Brain microvascular endothelial cell (primary cell): ENCODE data around the gene CNBD2.

Experiments
- DNase-seq: peaks from one replicate; pipeline ENCODE4 v3.0.0-alpha.2; 2020
- H3K27ac ChIP-seq: fragments of 250-450 bp; sonication (Bioruptor Pico); 2 replicates; pipeline ENCODE4 v1.5.1; 2020; ENCODE audit warnings: mild to moderate bottlenecking, moderate library complexity
- H3K27me3 ChIP-seq: fragments of 250-450 bp; sonication (Bioruptor Pico); replicated peaks from 2 replicates; pipeline ENCODE4 v1.5.1; 2020; ENCODE audit warnings: mild to moderate bottlenecking
- H3K36me3 ChIP-seq: fragments of 250-450 bp; sonication (Bioruptor Pico); replicated peaks from 2 replicates; pipeline ENCODE4 v1.5.1; 2020; ENCODE audit warnings: mild to moderate bottlenecking
- H3K4me3 ChIP-seq: 2 replicates; pipeline ENCODE4 v1.5.1; 2011; ENCODE audit warnings: low read depth, mild to moderate bottlenecking, control low read depth, low read length, moderate library complexity
- CTCF ChIP-seq: IDR thresholded peaks from 2 replicates; pipeline ENCODE4 v1.5.1; 2011; ENCODE audit warnings: low read depth, mild to moderate bottlenecking, moderate library complexity, low read length, control low read depth, inconsistent platforms; ENCODE audit errors: missing control alignments
- in situ Hi-C: cut with HindIII; loops from 2 replicates; pipeline ENCODE4 v1.10.0; 2017; ENCODE audit warnings: low sequenced_read_pairs, low pct_ligation_motif_present

The CNBD2 gene

GRCh38 chr20:35967979-35968640 is at the start of gene CNBD2:
Gene CNBD2 (plus strand): TSS chr20:35968590. CDS start chr20:35968763, 173 bp downstream.
- TF ChIP-seq CTCF = no peak
- Histone ChIP-seq H3K27ac (no peak within 1 kb of the TSS), H3K4me3 (no peak within 1 kb of the TSS), H3K27me3 (no peaks in the 10 kb centered on the region), H3K36me3 (no peaks in the 10 kb centered on the region)
- in situ Hi-C loops = no loop called here
- DNase-seq = no peak

- DNase-seq = no peak
These were observed 47.9 kb upstream of the CNBD2 start for GRCh38 chr20:35920523-35920922.

GRCh38 chr20:35929301-35929700 is 39.1 kb upstream of the CNBD2 start:
- Histone ChIP-seq H3K27ac (no peak overlapping the region), H3K4me3 (no peak overlapping the region), H3K36me3 (peaks cover 24% of the 10 kb centered on the region), H3K27me3 (no peaks in the 10 kb centered on the region)
- TF ChIP-seq CTCF = no peak
- DNase-seq = no peak
- in situ Hi-C loops = no loop called here

More at GRCh38 chr20:35920523-35920922, 47.9 kb upstream of the CNBD2 start:
- Histone ChIP-seq H3K4me3 (no peak overlapping the region), H3K36me3 (peaks cover 30% of the 10 kb centered on the region), H3K27me3 (no peaks in the 10 kb centered on the region), H3K27ac (no peak overlapping the region)
- TF ChIP-seq CTCF = no peak
- in situ Hi-C loops = no loop called here

GRCh38 chr20:35934050-35934449 is 34.3 kb upstream of the CNBD2 start:
- Histone ChIP-seq H3K27me3 (no peaks in the 10 kb centered on the region), H3K36me3 (peaks cover 14% of the 10 kb centered on the region), H3K27ac (no peak overlapping the region), H3K4me3 (no peak overlapping the region)
- TF ChIP-seq CTCF = no peak
- DNase-seq = no peak
- in situ Hi-C loops = no loop called here

- no peak for DNase-seq
- H3K27me3 ChIP-seq = no peaks in the 10 kb centered on the region
- H3K4me3 ChIP-seq = no peak overlapping the region
- TF ChIP-seq CTCF = no peak
- in situ Hi-C loops = no loop called here
- H3K27ac ChIP-seq = no peak overlapping the region
- peaks cover 4% of the 10 kb centered on the region for H3K36me3 ChIP-seq
These were observed 29.1 kb upstream of the CNBD2 start for GRCh38 chr20:35939264-35939663.

- H3K36me3 ChIP-seq = peaks cover 4% of the 10 kb centered on the region
- no peak for TF ChIP-seq CTCF
- H3K4me3 ChIP-seq = no peak overlapping the region
- DNase-seq = no peak
- no peak overlapping the region for H3K27ac ChIP-seq
- in situ Hi-C loops = no loop called here
- no peaks in the 10 kb centered on the region for H3K27me3 ChIP-seq
These were observed 26.8 kb upstream of the CNBD2 start for GRCh38 chr20:35941620-35942019.
